ENCODE data around the gene CABP7.

Gene CABP7

GRCh38 chr22:29772170-29772641 is 52.4 kb downstream of the CABP7 start:
- no peak overlapping the region for H3K4me3 ChIP-seq (ENCODE audit: low read length)
- peak; percentile 63 for DNase-seq (ENCODE audit: low read depth)
- TF ChIP-seq, protein P1, sequence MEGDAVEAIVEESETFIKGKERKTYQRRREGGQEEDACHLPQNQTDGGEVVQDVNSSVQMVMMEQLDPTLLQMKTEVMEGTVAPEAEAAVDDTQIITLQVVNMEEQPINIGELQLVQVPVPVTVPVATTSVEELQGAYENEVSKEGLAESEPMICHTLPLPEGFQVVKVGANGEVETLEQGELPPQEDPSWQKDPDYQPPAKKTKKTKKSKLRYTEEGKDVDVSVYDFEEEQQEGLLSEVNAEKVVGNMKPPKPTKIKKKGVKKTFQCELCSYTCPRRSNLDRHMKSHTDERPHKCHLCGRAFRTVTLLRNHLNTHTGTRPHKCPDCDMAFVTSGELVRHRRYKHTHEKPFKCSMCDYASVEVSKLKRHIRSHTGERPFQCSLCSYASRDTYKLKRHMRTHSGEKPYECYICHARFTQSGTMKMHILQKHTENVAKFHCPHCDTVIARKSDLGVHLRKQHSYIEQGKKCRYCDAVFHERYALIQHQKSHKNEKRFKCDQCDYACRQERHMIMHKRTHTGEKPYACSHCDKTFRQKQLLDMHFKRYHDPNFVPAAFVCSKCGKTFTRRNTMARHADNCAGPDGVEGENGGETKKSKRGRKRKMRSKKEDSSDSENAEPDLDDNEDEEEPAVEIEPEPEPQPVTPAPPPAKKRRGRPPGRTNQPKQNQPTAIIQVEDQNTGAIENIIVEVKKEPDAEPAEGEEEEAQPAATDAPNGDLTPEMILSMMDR (IDR thresholded peaks at IDR 0.05; ENCODE audit: insufficient read depth, low read depth, low read length, missing control alignments), result peak; percentile 54

- H3K4me3 ChIP-seq (ENCODE audit: low read length), result no peak overlapping the region
- DNase-seq (ENCODE audit: low read depth), result peak; percentile 92
- TF ChIP-seq, protein P1 (IDR thresholded peaks at IDR 0.05; ENCODE audit: insufficient read depth, low read depth, low read length, missing control alignments), result no peak
Measured at GRCh38 chr22:29773233-29773632, 53.4 kb downstream of the CABP7 start.

DNA sequence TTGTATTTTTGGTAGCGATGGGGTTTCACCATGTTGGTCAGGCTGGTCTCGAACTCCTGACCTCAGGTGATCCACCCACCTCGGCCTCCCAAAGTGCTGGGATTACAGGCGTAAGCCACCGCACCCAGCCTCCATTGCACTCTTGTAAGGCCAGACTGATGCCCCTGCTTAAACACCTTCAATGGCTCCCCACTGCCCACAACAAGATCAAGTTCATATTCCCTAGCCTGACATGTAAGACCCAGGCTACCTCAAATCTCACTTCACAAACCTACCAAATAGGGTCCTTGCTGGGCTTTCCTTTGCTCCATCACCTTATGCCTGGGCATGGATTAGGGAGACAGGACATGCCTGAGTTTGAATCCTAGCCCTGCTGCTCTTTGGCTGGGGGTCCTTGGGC is 60.4 kb downstream of the CABP7 start:
- no peak for DNase-seq (ENCODE audit: low read depth)
- TF ChIP-seq, protein P1 (IDR thresholded peaks at IDR 0.05; ENCODE audit: insufficient read depth, low read depth, low read length, missing control alignments), result no peak
- no peak overlapping the region for H3K4me3 ChIP-seq (ENCODE audit: low read length)

GRCh38 chr22:29780748-29781676 is 61.2 kb downstream of the CABP7 start:
- H3K4me3 ChIP-seq (ENCODE audit: low read length), result no peak overlapping the region
- TF ChIP-seq, protein P1 (IDR thresholded peaks at IDR 0.05; ENCODE audit: insufficient read depth, low read depth, low read length, missing control alignments), result no peak
- peak; percentile 82 for DNase-seq (ENCODE audit: low read depth)
